Spleen (tissue), 11 donors: ENCODE measurements around the gene CD163L1. TPM values are rescaled to one million over a fixed set of nuclear protein-coding genes. Genes with fewer than 3 reads are reported as not detected.

Source experiments
- DNase-seq: peaks from one replicate; pipeline ENCODE4 v3.0.0-alpha.2; 2020
- H3K27ac ChIP-seq, 8 donors: fragments of 200-600 bp; sonication (generic) in 7 of 8; 1 replicate in 4 of 8; 2 replicates in 4 of 8; pipeline versions ENCODE4 v1.5.0 to v1.8.0; 2016 to 2021; ENCODE audit warnings: inconsistent platforms in 4 of 8, mild to moderate bottlenecking in 4 of 8, moderate library complexity in 1 of 8
- H3K27me3 ChIP-seq, 7 donors: fragments of 200-600 bp; sonication (generic) in 6 of 7; replicated peaks in 1 of 7; 1 replicate in 4 of 7; 2 replicates in 3 of 7; pipeline versions ENCODE4 v1.5.0 to v1.8.0; 2016 to 2021; ENCODE audit warnings: inconsistent platforms in 3 of 7, mild to moderate bottlenecking in 1 of 7
- H3K36me3 ChIP-seq, 6 donors: fragments of 200-600 bp; sonication (generic) in 5 of 6; 1 replicate in 4 of 6; 2 replicates in 2 of 6; pipeline versions ENCODE4 v1.5.0 to v1.8.0; 2016 to 2021; ENCODE audit warnings: inconsistent platforms in 2 of 6
- H3K4me1 ChIP-seq, 6 donors: fragments of 200-600 bp; sonication (generic) in 5 of 6; 1 replicate in 3 of 6; 2 replicates in 3 of 6; pipeline versions ENCODE4 v1.5.0 to v1.8.0; 2016 to 2021; ENCODE audit warnings: inconsistent platforms in 3 of 6
- H3K4me3 ChIP-seq, 8 donors: fragments of 200-600 bp; sonication (generic) in 7 of 8; 1 replicate in 4 of 8; 2 replicates in 4 of 8; pipeline versions ENCODE4 v1.5.0 to v1.8.0; 2016 to 2021; ENCODE audit warnings: inconsistent platforms in 4 of 8, mild to moderate bottlenecking in 4 of 8, moderate library complexity in 2 of 8
- H3K9me3 ChIP-seq, 8 donors: fragments of 200-600 bp; sonication (generic) in 7 of 8; 1 replicate in 4 of 8; 2 replicates in 4 of 8; pipeline versions ENCODE4 v1.5.0 to v1.8.0; 2016 to 2021; ENCODE audit warnings: inconsistent platforms in 4 of 8
- POLR2A ChIP-seq, 3 donors: fragments of 450-650 bp; IDR thresholded peaks; one replicate each; pipeline ENCODE4 v1.5.1; 2017; ENCODE audit warnings: antibody characterized with exemption in 3 of 3, mild to moderate bottlenecking in 1 of 3
- POLR2AphosphoS5 ChIP-seq, 3 donors: sonication (generic); formaldehyde crosslinking; IDR thresholded peaks; one replicate each; pipeline ENCODE4 v1.5.1; 2017; ENCODE audit warnings: antibody characterized with exemption in 3 of 3
- WGBS, 5 donors: extraction: QIAGEN DNeasy Blood & Tissue Kit in 3 of 5; methylation state at CpG; one replicate each; pipeline versions ENCODE4 v1.1.5 to v1.1.7; 2013 to 2018; 5-methylcytosine and 5-hydroxymethylcytosine counted together
- intact Hi-C: fragments of 100-400 bp; cut with DNase I; formaldehyde crosslinking; loops from one replicate; pipeline ENCODE4 v1.15.0; 2023; ENCODE audit warnings: low total_unique reads
- polyA plus RNA-seq, 3 donors: library from polyadenylated mRNA; stranded (reverse); fragments of 200-250 nt; gene quantifications; one replicate each; pipeline ENCODE4 v1.2.1, GENCODE V29; 2013
- total RNA-seq, 7 donors: library from RNA; depleted of rRNA in 3 of 7; stranded (reverse); fragments of >200 nt in 3 of 7; fragmentation: NEBNext Ultra II Directional in 4 of 7; extraction: Animal tissue kit (Norgen Biotek cat#: 25700) in 4 of 7; gene quantifications; one replicate each; pipeline versions ENCODE4 v1.1.0 to v1.2.1, GENCODE V29; 2016 to 2021
- TF ChIP-seq, protein P1 (sequence below), 11 experiments: fragments of 200-600 bp in 7 of 11; fragments of 450-650 bp in 4 of 11; sonication (generic) in 4 of 11; IDR thresholded peaks in 8 of 11; conservative IDR thresholded peaks in 3 of 11; 1 replicate in 7 of 11; 2 replicates in 4 of 11; pipeline versions ENCODE4 v1.4.0 to v1.8.0; 2016 to 2021; ENCODE audit warnings: antibody characterized with exemption in 11 of 11, inconsistent platforms in 4 of 11, mild to moderate bottlenecking in 1 of 11
- donor health status: healthy with polysubstance abuse.
- donor health status: DM: no; HTN: no; CAD: no; lungs with moderate emphysema.
- donor health status: DM: no; HTN: no; CAD: no.
- donor health status: Bipolar disorder and iron deficiency.
- donor health status: healthy.
- donor health status: DM: no; HTN: no; CAD: no.
- donor health status: DM: yes; HTN: yes; CAD: no.

Gene CD163L1
- total and polyA plus RNA-seq, 10 donors, result 11.7 to 192 (median 79.6) TPM

DNA sequence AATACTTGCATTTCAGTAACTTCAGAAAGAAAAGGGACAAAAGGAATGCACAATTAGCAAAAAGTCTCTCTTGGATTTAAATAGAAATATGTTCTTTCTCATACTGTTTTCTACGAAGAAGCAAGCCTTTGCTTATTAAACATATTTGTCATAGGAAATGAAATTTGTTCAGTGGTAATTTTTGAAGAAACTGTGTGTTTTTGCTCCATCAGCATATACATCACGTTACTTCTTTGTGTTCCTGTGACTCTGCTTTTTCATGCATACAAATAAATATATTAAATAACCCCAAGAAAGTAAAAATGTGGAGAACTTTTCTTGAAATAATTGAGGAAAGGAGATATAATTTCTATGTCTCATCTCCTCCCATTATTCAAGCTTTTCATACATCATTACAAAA is 39.7 kb downstream of the CD163L1 start:
- TF ChIP-seq, protein P1, sequence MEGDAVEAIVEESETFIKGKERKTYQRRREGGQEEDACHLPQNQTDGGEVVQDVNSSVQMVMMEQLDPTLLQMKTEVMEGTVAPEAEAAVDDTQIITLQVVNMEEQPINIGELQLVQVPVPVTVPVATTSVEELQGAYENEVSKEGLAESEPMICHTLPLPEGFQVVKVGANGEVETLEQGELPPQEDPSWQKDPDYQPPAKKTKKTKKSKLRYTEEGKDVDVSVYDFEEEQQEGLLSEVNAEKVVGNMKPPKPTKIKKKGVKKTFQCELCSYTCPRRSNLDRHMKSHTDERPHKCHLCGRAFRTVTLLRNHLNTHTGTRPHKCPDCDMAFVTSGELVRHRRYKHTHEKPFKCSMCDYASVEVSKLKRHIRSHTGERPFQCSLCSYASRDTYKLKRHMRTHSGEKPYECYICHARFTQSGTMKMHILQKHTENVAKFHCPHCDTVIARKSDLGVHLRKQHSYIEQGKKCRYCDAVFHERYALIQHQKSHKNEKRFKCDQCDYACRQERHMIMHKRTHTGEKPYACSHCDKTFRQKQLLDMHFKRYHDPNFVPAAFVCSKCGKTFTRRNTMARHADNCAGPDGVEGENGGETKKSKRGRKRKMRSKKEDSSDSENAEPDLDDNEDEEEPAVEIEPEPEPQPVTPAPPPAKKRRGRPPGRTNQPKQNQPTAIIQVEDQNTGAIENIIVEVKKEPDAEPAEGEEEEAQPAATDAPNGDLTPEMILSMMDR (IDR thresholded peaks at IDR 0.05 in 8 of 11, conservative IDR thresholded peaks at IDR 0.05 in 3 of 11), result no peak
- TF ChIP-seq POLR2A (IDR thresholded peaks at IDR 0.05) (no peak), POLR2AphosphoS5 (IDR thresholded peaks at IDR 0.05) (no peak)

DNA sequence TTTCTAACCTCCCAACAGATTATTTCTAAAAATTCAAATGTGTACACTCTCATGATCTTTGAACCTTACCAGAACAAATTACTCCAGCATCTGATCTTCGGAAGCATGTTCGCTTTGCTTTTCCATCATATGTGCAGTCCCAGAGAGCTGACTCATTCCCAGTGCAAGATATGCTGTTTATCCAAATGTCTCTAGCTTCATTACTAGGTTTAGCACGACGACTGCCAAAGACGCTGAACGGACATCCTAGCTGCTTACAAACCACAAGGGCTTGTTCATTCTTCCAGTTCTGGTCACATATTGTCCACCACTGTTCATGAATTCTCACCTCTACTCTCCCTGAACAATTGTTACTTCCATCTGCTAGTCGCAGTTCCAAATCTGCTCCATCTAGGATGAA is 40.5 kb downstream of the CD163L1 start:
- no peaks in the 10 kb centered on the region for H3K9me3 ChIP-seq
- no peak for TF ChIP-seq POLR2A (IDR thresholded peaks at IDR 0.05)
- TF ChIP-seq, protein P1 (IDR thresholded peaks at IDR 0.05 in 8 of 11, conservative IDR thresholded peaks at IDR 0.05 in 3 of 11), result no peak
- no peak for TF ChIP-seq POLR2AphosphoS5 (IDR thresholded peaks at IDR 0.05)
- WGBS, 5 donors, result 90 to 95% (median 93%) methylated on average over 7 of the region's 7 CpGs

More for the DNA sequence above, 39.7 kb downstream of the CD163L1 start:
- 47 to 80% (median 58%) methylated on average over 2 of the region's 2 CpGs for WGBS, 5 donors
- Histone ChIP-seq H3K27me3 (peaks cover 0 to 4% (median 0%) of the 10 kb centered on the region in 7 donors), H3K9me3 (no peaks in the 10 kb centered on the region), H3K4me1 (no peaks in the 10 kb centered on the region), H3K36me3 (no peaks in the 10 kb centered on the region), H3K4me3 (no peak overlapping the region), H3K27ac (no peak overlapping the region)
- DNase-seq, result no peak
- intact Hi-C loops, result no loop called here

DNA sequence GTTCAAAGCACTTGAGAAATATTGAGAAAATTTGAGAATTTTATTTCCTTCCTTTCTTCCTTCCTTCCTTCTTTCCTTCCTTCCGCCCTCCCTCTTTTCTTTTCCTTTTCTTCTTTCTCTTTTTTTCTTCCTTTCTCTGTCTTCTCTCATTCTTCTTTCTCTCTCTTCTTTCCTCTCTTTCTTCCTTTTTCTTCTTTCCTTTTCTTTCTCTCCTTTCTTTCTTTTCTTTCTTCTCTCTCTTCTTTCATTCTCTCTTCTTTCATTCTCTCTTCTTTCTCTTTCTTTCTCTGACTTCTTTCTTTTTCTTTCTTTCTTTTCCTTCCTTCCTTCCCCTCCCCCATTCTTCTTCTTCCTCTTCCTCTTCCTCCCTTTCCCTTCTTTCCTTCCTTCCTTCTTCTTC is 44.9 kb downstream of the CD163L1 start:
- 86 to 97% (median 89%) methylated on average over 1 of the region's 1 CpG for WGBS, 5 donors
- no peaks in the 10 kb centered on the region for H3K36me3 ChIP-seq
- H3K4me3 ChIP-seq, result no peak overlapping the region
- H3K27ac ChIP-seq, result no peak overlapping the region
- intact Hi-C loops, result no loop called here
- H3K9me3 ChIP-seq, result peaks cover 0 to 6% (median 2%) of the 10 kb centered on the region in 8 donors
- no peaks in the 10 kb centered on the region for H3K27me3 ChIP-seq
- no peaks in the 10 kb centered on the region for H3K4me1 ChIP-seq
- no peak for TF ChIP-seq POLR2A (IDR thresholded peaks at IDR 0.05)
- TF ChIP-seq, protein P1 (IDR thresholded peaks at IDR 0.05 in 8 of 11, conservative IDR thresholded peaks at IDR 0.05 in 3 of 11), result no peak
- TF ChIP-seq POLR2AphosphoS5 (IDR thresholded peaks at IDR 0.05), result no peak
- DNase-seq, result no peak

More for the DNA sequence above, 40.5 kb downstream of the CD163L1 start:
- H3K27me3 ChIP-seq, result no peaks in the 10 kb centered on the region
- no peak overlapping the region for H3K27ac ChIP-seq
- no peaks in the 10 kb centered on the region for H3K4me1 ChIP-seq
- DNase-seq, result no peak
- no peak overlapping the region for H3K4me3 ChIP-seq
- intact Hi-C loops, result no loop called here
- H3K36me3 ChIP-seq, result no peaks in the 10 kb centered on the region

DNA sequence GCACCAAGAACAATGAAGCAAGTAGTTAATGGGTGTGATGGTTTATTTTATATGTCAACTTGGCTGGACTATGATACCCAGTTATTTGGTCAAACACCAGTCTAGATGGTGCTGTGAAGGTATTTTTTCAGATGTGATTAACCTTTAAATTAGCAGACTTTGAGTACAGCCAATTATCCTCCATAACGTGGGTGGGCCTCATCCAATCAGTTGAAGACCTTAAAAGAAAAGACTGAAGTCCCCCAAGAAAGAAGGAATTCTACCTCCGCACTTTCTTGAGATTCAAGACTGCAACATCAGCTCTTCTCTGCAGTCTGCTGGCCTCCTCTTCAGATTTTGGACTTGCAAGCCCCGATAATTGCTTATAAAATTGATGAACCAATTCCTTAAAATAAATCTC is 47.5 kb downstream of the CD163L1 start:
- Histone ChIP-seq H3K36me3 (no peaks in the 10 kb centered on the region), H3K27ac (no peak overlapping the region), H3K9me3 (peaks cover 0 to 8% (median 3%) of the 10 kb centered on the region in 8 donors), H3K27me3 (no peaks in the 10 kb centered on the region), H3K4me3 (no peak overlapping the region), H3K4me1 (no peaks in the 10 kb centered on the region)
- TF ChIP-seq POLR2A (IDR thresholded peaks at IDR 0.05) (no peak), POLR2AphosphoS5 (IDR thresholded peaks at IDR 0.05) (no peak)
- TF ChIP-seq, protein P1 (IDR thresholded peaks at IDR 0.05 in 8 of 11, conservative IDR thresholded peaks at IDR 0.05 in 3 of 11), result no peak
- intact Hi-C loops, result no loop called here
- 75 to 89% (median 85%) methylated on average over 3 of the region's 3 CpGs for WGBS, 5 donors
- DNase-seq, result no peak
